Brain pericyte (primary cell): ENCODE measurements around the gene MAST4.

Experiments used
- DNase-seq: peaks from one replicate; pipeline ENCODE4 v3.0.0-alpha.2; 2012; ENCODE audit warnings: low read depth, low spot score

The MAST4 gene

GRCh38 chr5:66595756-66596635 lies at the start of gene MAST4:
Gene MAST4 (plus strand): TSS chr5:66596393. CDS start chr5:66596656, 263 bp downstream.
- DNase-seq: peak; percentile 57

- no peak for DNase-seq
Measured at GRCh38 chr5:66546541-66546940, 49.7 kb upstream of the MAST4 start.

GRCh38 chr5:66551338-66551737 lies 44.9 kb upstream of the MAST4 start:
- no peak for DNase-seq

- no peak for DNase-seq
Measured at GRCh38 chr5:66551945-66552344, 44.2 kb upstream of the MAST4 start.

GRCh38 chr5:66553368-66553912 lies 42.8 kb upstream of the MAST4 start:
- no peak for DNase-seq

- no peak for DNase-seq
Measured at GRCh38 chr5:66553916-66554575, 42.1 kb upstream of the MAST4 start.

GRCh38 chr5:66554884-66555283 lies 41.3 kb upstream of the MAST4 start:
- DNase-seq: no peak

GRCh38 chr5:66558560-66558959 lies 37.6 kb upstream of the MAST4 start:
- no peak for DNase-seq

- no peak for DNase-seq
Measured at GRCh38 chr5:66560371-66560770, 35.8 kb upstream of the MAST4 start.

- no peak for DNase-seq
Measured at GRCh38 chr5:66561256-66561990, 34.8 kb upstream of the MAST4 start.

- no peak for DNase-seq
Measured at GRCh38 chr5:66565878-66566277, 30.3 kb upstream of the MAST4 start.

- no peak for DNase-seq
Measured at GRCh38 chr5:66567474-66567873, 28.7 kb upstream of the MAST4 start.

GRCh38 chr5:66570201-66570600 lies 26.0 kb upstream of the MAST4 start:
- no peak for DNase-seq

GRCh38 chr5:66573733-66574132 lies 22.5 kb upstream of the MAST4 start:
- no peak for DNase-seq

- DNase-seq: no peak
Measured at GRCh38 chr5:66582499-66583165, 13.6 kb upstream of the MAST4 start.

GRCh38 chr5:66585291-66585690 lies 10.9 kb upstream of the MAST4 start:
- DNase-seq: no peak

- no peak for DNase-seq
Measured at GRCh38 chr5:66587771-66588170, 8.4 kb upstream of the MAST4 start.

GRCh38 chr5:66596636-66597182 lies 516 bp downstream of the MAST4 start:
- no peak for DNase-seq

GRCh38 chr5:66597183-66597757 lies 1.1 kb downstream of the MAST4 start:
- no peak for DNase-seq

GRCh38 chr5:66602621-66603020 lies 6.4 kb downstream of the MAST4 start:
- no peak for DNase-seq

GRCh38 chr5:66603164-66603563 lies 7.0 kb downstream of the MAST4 start:
- DNase-seq: no peak
